Measurements from ENCODE around the gene LMNTD2.

The LMNTD2 gene

GRCh38 chr11:587546-587945, 27.0 kb upstream of the LMNTD2 start:
- no peaks in the 10 kb centered on the region for H3K9me3 ChIP-seq (ENCODE audit: control insufficient read depth, low read length)
- H3K4me1 ChIP-seq (ENCODE audit: control insufficient read depth, insufficient read depth, low read length, poor library complexity, severe bottlenecking) = peaks cover 13% of the 10 kb centered on the region
- H3K36me3 ChIP-seq (ENCODE audit: control insufficient read depth, insufficient read depth, low read length) = peaks cover 85% of the 10 kb centered on the region
- no peak overlapping the region for H3K4me3 ChIP-seq (ENCODE audit: extremely low read depth, insufficient read depth, low read length, poor library complexity, severe bottlenecking)
- 91 to 98% methylated on average over 5 to 8 of the region's 8 CpGs for WGBS, 2 experiments (ENCODE audit: insufficient coverage in 2 of 2)
- peak overlapping the region; percentile 69 for H3K27ac ChIP-seq (ENCODE audit: low read depth, low read length, severe bottlenecking)

- peaks cover 87% of the 10 kb centered on the region for H3K36me3 ChIP-seq (ENCODE audit: control insufficient read depth, insufficient read depth, low read length)
- H3K4me3 ChIP-seq (ENCODE audit: extremely low read depth, insufficient read depth, low read length, poor library complexity, severe bottlenecking) = no peak overlapping the region
- H3K9me3 ChIP-seq (ENCODE audit: control insufficient read depth, low read length) = no peaks in the 10 kb centered on the region
- WGBS, 2 experiments (ENCODE audit: insufficient coverage in 2 of 2) = 96 to 98% methylated on average over 24 to 31 of the region's 32 CpGs
- no peak overlapping the region for H3K27ac ChIP-seq (ENCODE audit: low read depth, low read length, severe bottlenecking)
- H3K4me1 ChIP-seq (ENCODE audit: control insufficient read depth, insufficient read depth, low read length, poor library complexity, severe bottlenecking) = peaks cover 13% of the 10 kb centered on the region
These were observed 26.1 kb upstream of the LMNTD2 start for GRCh38 chr11:586376-587316.

DNA sequence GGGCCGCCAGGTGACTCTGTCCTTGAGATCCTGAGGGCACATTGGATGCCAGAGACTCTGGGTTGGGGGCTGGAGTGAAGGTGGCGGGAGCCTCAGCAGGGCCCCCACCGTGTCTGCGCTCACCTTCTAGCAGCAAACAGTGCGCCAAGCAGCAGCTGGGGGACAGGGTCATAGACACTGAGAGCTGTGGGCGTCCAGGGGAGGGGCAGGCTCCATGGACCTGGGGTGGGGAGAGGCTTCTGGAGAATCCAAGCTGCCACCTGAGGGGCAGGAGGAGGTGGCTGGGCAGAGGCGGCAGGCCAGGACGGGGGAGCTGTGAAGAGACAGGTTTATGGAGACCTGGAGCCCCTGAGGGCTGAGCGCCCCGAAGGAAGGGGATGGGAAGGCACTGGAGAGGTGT, 23.7 kb upstream of the LMNTD2 start:
- 96 to 97% methylated on average over 7 to 8 of the region's 10 CpGs for WGBS, 2 experiments (ENCODE audit: insufficient coverage in 2 of 2)
- H3K4me3 ChIP-seq (ENCODE audit: extremely low read depth, insufficient read depth, low read length, poor library complexity, severe bottlenecking) = no peak overlapping the region
- H3K36me3 ChIP-seq (ENCODE audit: control insufficient read depth, insufficient read depth, low read length) = peaks cover 75% of the 10 kb centered on the region
- H3K9me3 ChIP-seq (ENCODE audit: control insufficient read depth, low read length) = no peaks in the 10 kb centered on the region
- no peak overlapping the region for H3K27ac ChIP-seq (ENCODE audit: low read depth, low read length, severe bottlenecking)
- peaks cover 20% of the 10 kb centered on the region for H3K4me1 ChIP-seq (ENCODE audit: control insufficient read depth, insufficient read depth, low read length, poor library complexity, severe bottlenecking)

DNA sequence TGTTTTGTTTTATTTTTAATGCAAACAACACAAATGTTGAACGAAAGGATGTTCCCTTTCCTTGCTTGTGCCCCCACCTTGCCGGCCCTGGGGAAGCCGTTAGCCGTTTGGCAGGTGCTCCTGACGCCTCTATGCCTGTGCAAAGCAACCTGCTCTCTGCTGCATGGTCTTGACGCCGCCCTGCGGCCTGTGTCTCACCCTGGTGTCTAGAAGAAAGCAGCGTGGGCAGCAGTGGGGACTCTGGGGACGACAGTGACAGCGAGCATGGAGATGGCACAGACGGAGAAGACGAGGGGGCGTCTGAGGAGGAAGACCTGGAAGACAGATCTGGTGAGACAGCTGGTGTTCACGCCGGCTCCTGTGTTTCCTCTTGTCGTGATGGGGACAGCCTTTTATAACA, 21.2 kb upstream of the LMNTD2 start:
- Histone ChIP-seq H3K4me3 (ENCODE audit: extremely low read depth, insufficient read depth, low read length, poor library complexity, severe bottlenecking) (no peak overlapping the region), H3K9me3 (ENCODE audit: control insufficient read depth, low read length) (no peaks in the 10 kb centered on the region), H3K4me1 (ENCODE audit: control insufficient read depth, insufficient read depth, low read length, poor library complexity, severe bottlenecking) (peaks cover 26% of the 10 kb centered on the region), H3K27ac (ENCODE audit: low read depth, low read length, severe bottlenecking) (no peak overlapping the region), H3K36me3 (ENCODE audit: control insufficient read depth, insufficient read depth, low read length) (peaks cover 64% of the 10 kb centered on the region)
- 94 to 96% methylated on average over 16 to 17 of the region's 17 CpGs for WGBS, 2 experiments (ENCODE audit: insufficient coverage in 2 of 2)

DNA sequence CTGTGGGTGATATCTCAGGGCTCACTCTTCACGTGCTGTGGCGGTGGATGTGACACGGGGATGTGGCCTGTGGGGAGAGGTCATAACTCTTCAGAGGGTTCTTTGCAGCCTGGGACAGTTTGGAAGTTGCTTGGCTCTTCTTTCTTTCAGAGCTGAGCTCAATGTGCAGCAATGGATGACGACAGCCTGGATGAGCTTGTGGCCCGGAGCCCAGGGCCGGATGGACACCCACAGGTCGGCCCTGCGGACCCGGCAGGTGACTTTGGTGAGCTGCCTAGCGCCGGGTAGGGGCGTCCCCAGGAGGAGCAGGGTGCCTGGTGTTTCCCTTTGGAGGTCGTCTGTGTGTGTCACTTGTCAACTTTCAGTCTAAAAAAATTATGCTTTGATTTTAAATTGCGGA, 20.8 kb upstream of the LMNTD2 start:
- Histone ChIP-seq H3K27ac (ENCODE audit: low read depth, low read length, severe bottlenecking) (no peak overlapping the region), H3K36me3 (ENCODE audit: control insufficient read depth, insufficient read depth, low read length) (peaks cover 60% of the 10 kb centered on the region), H3K4me3 (ENCODE audit: extremely low read depth, insufficient read depth, low read length, poor library complexity, severe bottlenecking) (no peak overlapping the region), H3K4me1 (ENCODE audit: control insufficient read depth, insufficient read depth, low read length, poor library complexity, severe bottlenecking) (peaks cover 26% of the 10 kb centered on the region), H3K9me3 (ENCODE audit: control insufficient read depth, low read length) (no peaks in the 10 kb centered on the region)
- WGBS, 2 experiments (ENCODE audit: insufficient coverage in 2 of 2) = 96% methylated on average over 14 of the region's 14 CpGs

- peaks cover 29% of the 10 kb centered on the region for H3K4me1 ChIP-seq (ENCODE audit: control insufficient read depth, insufficient read depth, low read length, poor library complexity, severe bottlenecking)
- no peak overlapping the region for H3K27ac ChIP-seq (ENCODE audit: low read depth, low read length, severe bottlenecking)
- H3K36me3 ChIP-seq (ENCODE audit: control insufficient read depth, insufficient read depth, low read length) = peaks cover 51% of the 10 kb centered on the region
- no peaks in the 10 kb centered on the region for H3K9me3 ChIP-seq (ENCODE audit: control insufficient read depth, low read length)
- no peak overlapping the region for H3K4me3 ChIP-seq (ENCODE audit: extremely low read depth, insufficient read depth, low read length, poor library complexity, severe bottlenecking)
- 95 to 97% methylated on average over 17 to 19 of the region's 20 CpGs for WGBS, 2 experiments (ENCODE audit: insufficient coverage in 2 of 2)
These were observed 19.5 kb upstream of the LMNTD2 start for GRCh38 chr11:579830-580601.

DNA sequence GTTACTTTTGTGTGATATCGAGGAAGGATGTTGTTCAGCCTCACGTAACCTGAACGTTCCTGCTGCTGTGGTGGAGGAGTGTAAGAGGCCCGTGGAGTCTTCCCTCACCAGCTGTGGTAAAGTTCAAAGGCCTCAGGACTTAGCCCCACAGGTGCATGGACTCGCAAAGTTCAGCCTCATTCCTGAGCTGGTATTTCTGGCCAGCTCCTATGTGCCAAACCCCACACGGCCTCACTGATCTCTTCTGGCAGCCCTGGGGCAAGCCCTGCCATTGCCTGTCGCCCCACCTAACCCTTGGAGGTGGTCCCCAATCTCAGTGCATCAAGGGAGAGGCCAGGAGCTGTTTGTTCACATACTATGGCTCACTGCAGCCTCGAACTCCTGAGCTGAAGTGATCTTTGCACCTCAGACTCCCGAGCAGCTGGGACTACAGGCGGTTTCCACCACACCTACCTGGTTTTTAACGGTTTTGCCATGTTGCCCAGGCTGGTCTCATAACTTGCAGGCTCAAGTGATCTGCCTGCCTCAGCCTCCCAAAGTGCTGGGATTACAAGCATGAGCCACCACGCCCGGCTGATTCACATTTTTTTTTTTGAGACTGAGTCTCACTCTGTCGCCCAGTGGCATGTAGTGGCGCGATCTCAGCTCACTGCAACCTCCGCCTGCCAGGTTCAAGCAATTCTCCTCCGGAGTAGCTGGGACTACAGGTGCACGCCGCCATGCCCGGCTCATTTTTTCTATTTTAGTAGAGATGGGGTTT, 17.9 kb upstream of the LMNTD2 start:
- 92 to 95% methylated on average over 17 to 21 of the region's 21 CpGs for WGBS, 2 experiments (ENCODE audit: insufficient coverage in 2 of 2)
- Histone ChIP-seq H3K4me1 (ENCODE audit: control insufficient read depth, insufficient read depth, low read length, poor library complexity, severe bottlenecking) (peaks cover 38% of the 10 kb centered on the region), H3K9me3 (ENCODE audit: control insufficient read depth, low read length) (no peaks in the 10 kb centered on the region), H3K4me3 (ENCODE audit: extremely low read depth, insufficient read depth, low read length, poor library complexity, severe bottlenecking) (peak overlapping the region; percentile 89), H3K27ac (ENCODE audit: low read depth, low read length, severe bottlenecking) (no peak overlapping the region), H3K36me3 (ENCODE audit: control insufficient read depth, insufficient read depth, low read length) (peaks cover 38% of the 10 kb centered on the region)

DNA sequence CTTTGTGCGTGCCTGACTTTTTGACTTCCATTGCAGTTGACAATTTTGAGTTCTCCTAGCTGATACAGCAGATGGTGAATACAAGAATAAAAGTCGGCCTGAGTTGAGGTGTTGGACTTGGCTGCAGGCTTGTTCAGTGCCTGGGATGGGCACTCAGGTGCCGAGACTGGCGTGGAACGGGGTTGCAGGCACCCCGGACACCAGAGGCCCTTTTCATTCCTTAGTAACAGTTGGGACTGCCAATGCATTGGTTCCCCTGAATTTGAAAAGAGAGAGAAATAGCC, 17.0 kb upstream of the LMNTD2 start:
- H3K4me3 ChIP-seq (ENCODE audit: extremely low read depth, insufficient read depth, low read length, poor library complexity, severe bottlenecking) = peak overlapping the region; percentile 89
- H3K4me1 ChIP-seq (ENCODE audit: control insufficient read depth, insufficient read depth, low read length, poor library complexity, severe bottlenecking) = peaks cover 38% of the 10 kb centered on the region
- WGBS, 2 experiments (ENCODE audit: insufficient coverage in 2 of 2) = 72 to 80% methylated on average over 2 to 6 of the region's 6 CpGs
- H3K36me3 ChIP-seq (ENCODE audit: control insufficient read depth, insufficient read depth, low read length) = peaks cover 33% of the 10 kb centered on the region
- no peaks in the 10 kb centered on the region for H3K9me3 ChIP-seq (ENCODE audit: control insufficient read depth, low read length)
- no peak overlapping the region for H3K27ac ChIP-seq (ENCODE audit: low read depth, low read length, severe bottlenecking)

- 8 to 13% methylated on average over 29 to 41 of the region's 48 CpGs for WGBS, 2 experiments (ENCODE audit: insufficient coverage in 2 of 2)
- Histone ChIP-seq H3K4me1 (ENCODE audit: control insufficient read depth, insufficient read depth, low read length, poor library complexity, severe bottlenecking) (peaks cover 38% of the 10 kb centered on the region), H3K4me3 (ENCODE audit: extremely low read depth, insufficient read depth, low read length, poor library complexity, severe bottlenecking) (peak overlapping the region; percentile 89), H3K27ac (ENCODE audit: low read depth, low read length, severe bottlenecking) (no peak overlapping the region), H3K36me3 (ENCODE audit: control insufficient read depth, insufficient read depth, low read length) (peaks cover 27% of the 10 kb centered on the region), H3K9me3 (ENCODE audit: control insufficient read depth, low read length) (no peaks in the 10 kb centered on the region)
These were observed 16.5 kb upstream of the LMNTD2 start for GRCh38 chr11:576811-577610.
